SIG-M5 treated with dmso at 0.1 percent for 504 hours (cell line): Measurements from ENCODE around the gene OR4D2.

Experiments
- DNase-seq: peaks from one replicate; lab custom pipeline; 2025; ENCODE audit not compliant: unreplicated experiment; lab: John Stamatoyannopoulos, UW

Gene OR4D2

GRCh38 chr17:58172369-58173071 is 5.7 kb downstream of the OR4D2 start:
- DNase-seq, result peak; percentile 72

DNA sequence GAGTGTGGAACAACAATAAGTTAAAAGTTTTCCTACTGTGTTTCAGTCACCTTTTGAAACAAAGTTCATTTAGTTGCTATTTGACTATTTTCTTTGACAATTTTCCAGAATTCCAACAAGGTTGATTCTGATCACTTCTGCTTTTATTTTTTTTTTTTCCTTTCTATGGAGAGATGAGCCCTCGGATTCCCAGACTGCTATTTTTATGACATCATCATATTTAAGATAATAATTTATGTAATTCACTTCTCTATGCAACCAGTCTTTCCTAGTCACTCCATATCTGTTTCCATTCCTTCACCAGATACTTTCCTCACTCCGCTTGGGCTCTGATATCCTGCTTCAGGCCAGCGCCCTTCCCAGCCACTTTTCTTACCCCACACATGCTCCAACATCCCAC is 8.1 kb downstream of the OR4D2 start:
- DNase-seq, result no peak

- DNase-seq, result no peak
These were observed 9.4 kb downstream of the OR4D2 start for GRCh38 chr17:58176200-58176599.

GRCh38 chr17:58181796-58182195 is 15.0 kb downstream of the OR4D2 start:
- DNase-seq, result no peak

GRCh38 chr17:58183514-58183913 is 16.7 kb downstream of the OR4D2 start:
- no peak for DNase-seq

DNA sequence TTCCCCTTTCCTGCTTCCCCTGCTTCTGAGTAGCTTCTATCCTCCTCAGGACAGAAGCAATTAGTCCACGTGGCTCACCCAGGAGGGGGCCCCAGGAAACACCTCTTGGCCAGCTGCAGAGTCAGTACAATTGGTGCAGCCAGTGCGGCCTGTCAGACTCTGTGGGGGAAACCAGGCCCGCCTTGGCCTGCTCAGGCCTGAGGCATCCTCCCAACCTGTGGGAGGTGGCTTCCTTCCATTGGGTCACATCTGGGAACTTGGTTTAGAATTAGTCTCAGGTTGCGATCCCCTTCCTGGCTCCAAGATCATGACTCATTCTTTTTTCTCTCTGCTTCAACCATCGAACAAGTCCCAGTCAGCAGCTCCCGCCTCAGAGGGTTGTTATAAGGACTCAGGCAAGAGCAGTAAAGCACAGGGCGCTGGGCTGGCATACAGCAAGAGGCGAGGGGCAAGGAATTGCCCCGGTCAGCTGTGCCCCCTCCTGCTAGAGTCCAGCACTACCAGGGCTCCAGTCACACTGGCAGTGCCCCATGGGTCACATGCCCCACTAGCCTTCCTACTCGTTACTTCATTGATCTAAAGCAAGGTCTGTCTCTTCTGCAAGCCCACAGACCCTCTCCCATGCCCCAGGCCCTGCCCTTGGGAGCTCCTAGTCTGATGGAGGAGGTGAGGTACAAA is 17.7 kb downstream of the OR4D2 start:
- no peak for DNase-seq

- no peak for DNase-seq
These were observed 18.4 kb downstream of the OR4D2 start for GRCh38 chr17:58184986-58185761.

DNA sequence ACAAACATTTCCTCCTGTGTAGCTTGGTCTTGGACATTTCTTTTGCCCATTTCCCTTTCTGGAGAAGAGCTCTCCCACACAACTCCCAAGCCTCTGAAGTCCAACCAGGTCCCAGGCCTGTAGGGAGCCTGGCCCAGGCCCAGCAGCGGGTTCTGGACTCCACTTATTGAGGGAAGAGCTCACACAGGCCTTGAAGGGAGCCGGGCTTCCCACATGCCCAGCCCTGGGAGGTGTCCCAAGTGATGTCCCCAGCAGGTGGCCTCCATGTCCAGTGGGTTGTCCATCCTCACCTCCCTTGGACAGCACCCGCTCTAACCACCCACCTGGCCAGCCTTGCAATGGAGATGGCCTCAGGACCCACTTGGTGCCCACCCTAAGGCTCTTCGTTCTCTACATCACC is 19.8 kb downstream of the OR4D2 start:
- DNase-seq, result no peak

DNA sequence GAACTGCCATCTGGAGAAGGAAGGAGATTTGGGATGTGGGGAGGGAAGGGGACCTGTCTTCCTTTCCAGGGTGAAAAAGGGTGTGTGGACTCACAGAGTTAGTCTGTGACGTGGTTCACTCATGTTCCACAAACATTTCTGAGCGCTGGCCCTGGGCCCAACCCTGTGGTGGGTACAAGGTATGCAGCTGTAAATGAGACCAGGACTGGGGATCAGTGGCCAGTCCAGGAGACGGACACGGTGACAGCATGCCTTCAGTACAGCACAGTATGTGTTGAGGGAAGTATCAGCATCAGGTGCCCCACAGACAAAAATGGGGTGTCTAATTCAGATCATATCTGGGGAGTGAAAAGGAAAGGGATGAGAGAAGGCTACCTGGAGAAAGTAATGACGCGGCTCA is 20.3 kb downstream of the OR4D2 start:
- no peak for DNase-seq

GRCh38 chr17:58187675-58188074 is 20.9 kb downstream of the OR4D2 start:
- no peak for DNase-seq

GRCh38 chr17:58189436-58190146 is 22.8 kb downstream of the OR4D2 start:
- no peak for DNase-seq

GRCh38 chr17:58191241-58191896 is 24.6 kb downstream of the OR4D2 start:
- no peak for DNase-seq

DNA sequence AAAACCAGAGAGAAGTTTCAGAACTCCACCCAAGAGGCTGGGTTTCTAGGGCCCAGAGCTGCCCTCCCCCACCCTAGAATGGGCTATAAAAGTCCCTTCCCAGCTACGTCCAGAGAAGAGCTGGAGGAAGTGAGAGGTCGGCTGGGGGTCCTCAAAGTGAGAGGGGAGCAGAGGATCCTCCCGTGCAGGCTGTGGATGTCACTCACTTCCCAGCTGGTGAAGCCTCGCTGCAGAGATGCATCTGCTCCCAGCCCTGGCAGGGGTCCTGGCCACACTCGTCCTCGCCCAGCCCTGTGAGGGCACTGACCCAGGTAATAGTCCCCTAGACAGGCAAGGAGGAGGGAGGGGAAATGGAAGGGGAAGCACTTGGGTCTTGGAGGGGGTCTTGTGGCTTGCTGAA is 25.8 kb downstream of the OR4D2 start, which contains the start of gene EPX:
Gene EPX (plus strand): TSS at position 115 of the 400 bp plus-strand sequence. CDS start 121 bp downstream, at position 236.
- no peak for DNase-seq

DNA sequence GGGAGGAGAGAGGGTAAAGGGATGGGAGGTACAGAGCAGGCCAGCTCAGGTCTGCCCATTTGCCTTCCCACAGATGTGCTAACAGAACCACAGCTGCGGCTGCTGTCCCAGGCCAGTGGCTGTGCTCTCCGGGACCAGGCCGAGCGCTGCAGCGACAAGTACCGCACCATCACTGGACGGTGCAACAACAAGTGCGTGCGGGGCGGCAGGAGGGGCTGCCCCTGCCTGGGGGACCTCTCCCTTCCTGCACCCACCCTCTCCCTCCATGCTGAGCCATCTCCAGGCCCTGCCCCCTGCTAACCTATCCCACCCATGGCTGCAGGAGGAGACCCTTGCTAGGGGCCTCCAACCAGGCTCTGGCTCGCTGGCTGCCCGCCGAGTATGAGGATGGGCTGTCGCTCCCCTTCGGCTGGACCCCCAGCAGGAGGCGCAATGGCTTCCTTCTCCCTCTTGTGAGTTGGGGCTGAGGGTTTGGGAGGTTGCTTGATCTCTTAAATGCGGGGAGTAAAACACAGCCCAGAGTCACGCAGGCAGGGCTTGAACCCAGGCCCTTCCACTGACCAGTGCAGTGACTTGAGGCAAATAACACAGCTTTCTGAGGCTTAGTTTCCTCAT is 27.0 kb downstream of the OR4D2 start:
- DNase-seq, result no peak

GRCh38 chr17:58195518-58196123 is 28.8 kb downstream of the OR4D2 start:
- DNase-seq, result no peak

DNA sequence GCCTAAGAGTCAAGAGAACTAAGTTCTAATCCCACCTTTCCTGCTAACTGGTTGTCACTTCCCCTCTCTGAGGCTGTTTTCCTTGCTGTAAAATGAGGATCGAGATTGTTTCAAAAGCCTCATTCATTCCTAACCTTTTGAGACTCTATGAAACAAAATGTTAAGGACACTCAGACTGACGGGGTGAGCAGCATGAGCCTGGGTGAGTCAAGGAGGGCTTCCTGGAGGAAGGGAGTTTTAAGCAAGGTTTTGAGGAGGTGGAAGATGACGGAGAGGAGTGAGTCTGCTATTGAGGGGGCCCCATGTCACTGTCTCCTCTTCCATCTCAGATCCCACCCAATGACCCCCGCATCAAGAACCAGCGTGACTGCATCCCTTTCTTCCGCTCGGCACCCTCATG is 29.8 kb downstream of the OR4D2 start:
- no peak for DNase-seq

DNA sequence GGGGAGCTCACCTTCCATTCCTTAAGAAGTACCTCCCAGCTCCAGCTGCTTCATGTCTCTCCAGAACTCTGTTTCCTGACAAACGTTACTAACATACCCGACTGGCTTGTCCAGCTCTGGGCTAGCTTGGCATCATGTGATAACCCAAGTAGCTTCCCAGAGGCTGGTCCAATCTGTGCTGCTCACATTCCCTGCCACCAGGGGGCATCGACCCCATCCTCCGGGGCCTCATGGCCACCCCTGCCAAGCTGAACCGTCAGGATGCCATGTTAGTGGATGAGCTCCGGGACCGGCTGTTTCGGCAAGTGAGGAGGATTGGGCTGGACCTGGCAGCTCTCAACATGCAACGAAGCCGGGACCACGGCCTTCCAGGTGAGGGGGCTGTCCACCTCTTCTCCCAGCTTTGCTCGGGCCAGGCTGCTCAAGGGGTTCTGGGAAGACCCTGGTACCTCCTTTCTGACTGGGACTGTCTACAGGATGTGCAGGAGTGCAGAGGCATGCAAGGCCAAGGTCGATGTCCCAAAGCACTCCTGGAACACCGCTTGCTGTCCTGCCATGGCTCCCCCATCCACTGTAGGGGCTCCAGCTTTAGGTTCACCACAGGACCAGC is 33.3 kb downstream of the OR4D2 start:
- DNase-seq, result peak; percentile 74

GRCh38 chr17:58202859-58203258 is 36.1 kb downstream of the OR4D2 start:
- no peak for DNase-seq

DNA sequence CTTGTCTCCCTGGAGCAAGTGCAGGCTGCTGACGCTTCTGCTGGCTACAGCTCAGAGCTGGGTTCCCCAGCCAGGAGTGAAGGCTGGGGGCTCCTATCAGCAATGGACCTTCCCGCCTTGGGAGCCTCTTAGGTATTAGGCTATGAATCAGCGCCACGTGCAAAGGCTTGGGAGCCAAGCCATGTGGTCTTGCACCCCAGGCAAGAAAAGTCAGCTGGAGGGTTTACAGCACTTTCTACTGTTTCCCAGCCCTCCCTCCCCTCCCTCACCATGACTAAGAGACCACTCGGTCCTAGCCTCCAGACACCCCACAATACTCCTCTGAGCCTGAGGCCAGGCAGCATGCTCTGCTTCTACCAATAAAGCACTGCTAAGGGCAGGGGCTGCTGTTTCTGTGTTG is 38.0 kb downstream of the OR4D2 start:
- no peak for DNase-seq
